HG03139 (cell line): Measurements from ENCODE around the gene LRFN5.
"Not testable (repeated sequence)": the region's sequence is repeated elsewhere in the genome, so short reads cannot be mapped to it uniquely, and the experiment has no call there.

Source experiments
- ATAC-seq: cut with Tn5 transposase; IDR thresholded peaks from one replicate; pipeline ENCODE4 v1.9.1; 2021; ENCODE audit not compliant: unreplicated experiment

The LRFN5 gene

DNA sequence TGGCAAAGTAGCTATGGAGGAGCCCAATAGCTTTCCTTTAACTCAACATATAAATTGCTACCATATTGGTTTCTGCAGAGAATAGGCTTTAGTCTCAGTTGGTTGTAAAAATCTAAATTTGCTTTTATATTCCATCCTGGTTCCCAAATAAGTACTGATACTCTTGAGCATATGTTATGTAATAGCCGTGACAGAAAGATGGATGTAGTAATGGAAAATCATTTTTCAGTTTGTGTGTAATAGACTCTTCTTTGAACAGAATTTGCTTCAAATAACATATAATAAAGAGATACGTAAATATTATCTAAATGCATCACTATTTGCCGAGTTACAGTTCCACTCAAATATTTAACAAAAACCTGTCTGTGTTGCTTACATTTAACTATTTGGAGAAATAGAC, 271.6 kb downstream of the LRFN5 start:
- no peak for ATAC-seq

DNA sequence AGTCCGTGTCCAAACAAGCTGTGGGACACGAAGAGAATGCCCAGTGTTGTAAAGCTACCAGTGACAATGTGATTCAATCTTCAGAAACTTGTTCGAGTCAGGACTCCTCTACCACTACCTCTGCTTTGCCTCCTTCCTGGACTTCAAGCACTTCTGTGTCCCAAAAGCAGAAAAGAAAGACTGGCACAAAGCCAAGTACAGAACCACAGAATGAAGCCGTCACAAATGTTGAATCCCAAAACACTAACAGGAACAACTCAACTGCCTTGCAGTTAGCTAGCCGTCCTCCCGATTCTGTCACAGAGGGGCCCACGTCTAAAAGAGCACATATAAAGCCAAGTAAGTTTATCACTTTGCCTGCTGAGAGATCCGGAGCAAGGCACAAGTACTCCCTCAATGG, 284.9 kb downstream of the LRFN5 start:
- no peak for ATAC-seq

DNA sequence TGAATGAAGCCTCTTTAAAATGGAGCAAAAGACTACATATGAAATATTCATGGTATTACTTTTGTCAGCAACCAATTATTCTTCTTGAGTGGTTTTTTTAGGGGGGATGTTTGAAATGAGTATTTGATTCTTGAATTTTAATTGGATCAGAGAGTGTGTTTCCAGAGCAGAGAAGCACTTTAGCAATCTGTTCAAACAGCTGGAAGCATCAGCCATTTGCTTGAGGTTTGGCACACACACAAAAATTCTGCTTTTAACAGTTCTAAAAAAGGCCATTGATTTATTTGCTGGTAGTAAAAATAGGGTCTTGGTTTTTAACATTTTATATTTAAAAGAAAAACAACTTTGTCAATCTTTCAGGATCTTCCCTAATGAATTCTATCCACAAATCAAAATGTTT, 292.7 kb downstream of the LRFN5 start:
- ATAC-seq = no peak

- no peak for ATAC-seq
Observed at GRCh38 chr14:41900644-41901043, 294.0 kb downstream of the LRFN5 start.

DNA sequence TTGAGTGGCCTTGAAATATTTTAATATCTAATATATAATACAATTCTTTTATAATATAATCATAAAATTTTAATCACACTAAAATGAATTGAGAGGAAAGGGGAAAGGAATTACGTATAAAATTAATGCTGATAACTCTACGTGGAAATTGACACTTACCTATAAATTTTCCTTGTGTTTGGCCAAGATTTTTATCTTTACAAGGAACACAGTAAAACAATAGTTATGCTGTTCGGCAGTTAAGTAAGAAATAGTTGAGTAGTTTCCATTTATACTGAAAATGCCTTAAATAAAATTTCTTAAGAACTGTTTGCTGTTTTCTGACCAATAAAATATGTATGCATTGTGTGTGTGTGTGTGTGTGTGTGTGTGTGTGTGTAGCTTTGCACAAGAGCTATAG, 294.4 kb downstream of the LRFN5 start:
- no peak for ATAC-seq

DNA sequence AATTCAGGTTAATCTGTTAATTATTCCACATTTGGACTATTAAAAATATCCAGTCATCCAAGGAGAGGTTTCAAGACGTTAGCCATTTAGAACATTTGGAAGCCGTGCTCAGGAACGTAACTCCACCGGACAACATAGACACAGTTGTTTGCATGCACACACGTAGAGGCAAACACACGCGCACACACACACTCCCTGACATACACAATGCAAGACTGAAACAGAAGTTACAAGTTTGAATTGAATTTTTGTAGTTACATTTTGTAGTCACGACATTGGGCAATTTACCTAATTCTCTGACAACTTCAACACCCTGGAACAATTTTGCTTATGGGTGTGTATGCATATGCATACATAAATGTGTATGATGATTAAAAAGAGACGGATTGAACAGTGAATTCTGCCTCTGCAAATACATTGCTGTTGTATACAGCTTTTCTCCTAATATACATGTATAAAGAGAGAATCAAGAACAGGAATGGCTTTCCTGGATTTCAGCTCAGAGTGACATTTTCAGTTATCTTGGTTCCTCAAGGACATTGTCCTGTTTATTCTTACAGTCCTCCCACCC, 298.8 kb downstream of the LRFN5 start:
- no peak for ATAC-seq

- not testable (repeated sequence) for ATAC-seq
Observed at GRCh38 chr14:41911155-41911554, 304.5 kb downstream of the LRFN5 start.

GRCh38 chr14:41913398-41913797, 306.7 kb downstream of the LRFN5 start:
- no peak for ATAC-seq

DNA sequence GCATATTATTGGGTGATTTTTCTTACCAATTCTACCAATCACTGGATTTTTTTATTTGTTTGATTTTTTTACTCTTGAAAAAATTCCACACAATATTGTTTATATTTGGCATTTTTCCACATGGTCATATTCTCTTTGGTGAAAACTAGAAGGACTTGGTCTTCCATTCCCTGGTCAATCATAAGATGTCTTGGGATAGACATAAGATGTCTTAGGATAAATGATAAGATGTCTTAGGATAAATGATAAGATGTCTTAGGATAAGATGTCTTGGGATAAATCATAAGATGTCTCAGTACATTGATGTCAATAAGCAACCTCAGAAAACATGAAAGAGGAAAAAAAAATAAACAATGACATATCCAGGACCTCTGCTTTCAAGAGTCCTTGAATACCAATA, 309.1 kb downstream of the LRFN5 start:
- no peak for ATAC-seq

GRCh38 chr14:41916313-41916712, 309.6 kb downstream of the LRFN5 start:
- ATAC-seq = no peak

GRCh38 chr14:41925409-41925808, 318.7 kb downstream of the LRFN5 start:
- ATAC-seq = no peak

DNA sequence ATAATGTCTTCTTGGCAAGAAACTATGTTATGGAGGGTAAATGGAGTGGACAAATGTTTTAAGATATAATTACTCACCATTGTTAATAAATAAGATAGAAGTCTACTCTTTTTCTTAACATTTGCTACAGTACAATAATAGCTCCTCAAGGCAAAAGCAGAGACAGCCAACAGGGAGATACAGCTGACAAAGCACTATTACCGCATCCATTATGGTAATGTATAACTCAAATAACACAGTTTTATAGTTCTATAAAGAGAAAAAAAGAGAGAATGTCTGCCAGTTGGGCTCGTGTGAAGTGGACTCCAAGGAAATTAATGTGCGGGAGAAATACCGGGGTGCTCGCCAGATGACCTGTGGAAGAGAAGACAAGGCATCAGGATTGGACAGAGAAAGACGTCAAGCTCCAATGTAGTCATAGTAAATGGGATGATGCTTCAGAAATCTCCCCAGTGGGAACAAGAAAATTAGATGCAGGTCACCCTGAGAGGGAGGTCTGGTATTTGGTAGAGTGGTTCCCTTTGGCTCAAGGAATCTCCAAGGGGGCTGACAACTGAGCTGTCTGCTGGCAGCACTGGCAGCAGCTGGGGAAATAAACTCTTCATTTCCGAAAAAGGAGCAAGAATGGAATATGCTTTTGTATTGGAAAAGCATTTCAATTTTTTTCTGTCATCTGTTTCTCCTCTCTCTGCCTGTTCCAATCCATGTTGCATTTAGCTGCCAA, 343.9 kb downstream of the LRFN5 start:
- ATAC-seq = no peak
